Mesodermal cell (in vitro differentiated cells): ENCODE measurements around the gene NUAK1. TPM values are rescaled to one million over a fixed set of nuclear protein-coding genes. Genes with fewer than 3 reads are reported as not detected.
A peak's percentile ranks its signal among the peaks of the same experiment; 100 is the strongest.

Experiments
- H3K27ac ChIP-seq: 2 replicates; pipeline ENCODE4 v1.7.0; 2013; ENCODE audit warnings: mild to moderate bottlenecking, low read depth, low read length, moderate library complexity; ENCODE audit not compliant: severe bottlenecking
- H3K36me3 ChIP-seq: 2 replicates; pipeline ENCODE4 v1.7.1; 2013; ENCODE audit warnings: mild to moderate bottlenecking, low read length, moderate library complexity; ENCODE audit not compliant: control insufficient read depth, insufficient read depth
- H3K4me1 ChIP-seq: one replicate; pipeline ENCODE4 v1.7.1; 2013; ENCODE audit warnings: mild to moderate bottlenecking, low read length; ENCODE audit not compliant: insufficient read depth, control insufficient read depth, poor library complexity, severe bottlenecking
- H3K4me3 ChIP-seq: 2 replicates; pipeline ENCODE4 v1.7.0; 2013; ENCODE audit warnings: low read length, control low read depth, mild to moderate bottlenecking; ENCODE audit not compliant: insufficient read depth, poor library complexity, severe bottlenecking; ENCODE audit errors: extremely low read depth
- H3K9me3 ChIP-seq: 2 replicates; pipeline ENCODE4 v1.7.1; 2013; ENCODE audit warnings: mild to moderate bottlenecking, low read length, moderate library complexity; ENCODE audit not compliant: control insufficient read depth
- WGBS, 2 experiments: methylation state at CpG; one replicate each; pipeline ENCODE4 v1.1.5; 2013; ENCODE audit warnings: missing lambda C conversion rate in 2 of 2; ENCODE audit not compliant: insufficient coverage in 2 of 2; 5-methylcytosine and 5-hydroxymethylcytosine counted together
- polyA plus RNA-seq, 2 experiments: library from polyadenylated mRNA; stranded (reverse); fragments of 50-300 nt; gene quantifications; one replicate each; pipeline ENCODE4 v1.2.3, GENCODE V29; 2013

Gene NUAK1
- polyA plus RNA-seq (2013, experiment 1 of 2): 22.5 TPM
- polyA plus RNA-seq (2013, experiment 2 of 2): 20.5 TPM

- H3K27ac ChIP-seq: peak within 1 kb of the TSS; percentile 98
- H3K36me3 ChIP-seq: peaks cover 22% of the 10 kb centered on the region
- H3K4me3 ChIP-seq: peak within 1 kb of the TSS; percentile 89
- 0 to 1% methylated on average over 24 to 58 of the region's 106 CpGs for WGBS, 2 experiments
- H3K4me1 ChIP-seq: peaks cover 41% of the 10 kb centered on the region
- no peaks in the 10 kb centered on the region for H3K9me3 ChIP-seq
Observed at GRCh38 chr12:106138633-106139421, at the start of gene NUAK1. TSS of gene NUAK1 (minus strand) at chr12:106138954. CDS start at chr12:106138653, 301 bp downstream.

- Histone ChIP-seq H3K4me1 (no peaks in the 10 kb centered on the region), H3K27ac (no peak overlapping the region)
Observed at GRCh38 chr12:106188256-106188655, 49.5 kb upstream of the NUAK1 start.

GRCh38 chr12:106187842-106188241 is 49.1 kb upstream of the NUAK1 start:
- WGBS, 2 experiments: no CpG with 5 or more reads among the region's 1 CpG
- H3K27ac ChIP-seq: no peak overlapping the region

More at GRCh38 chr12:106188256-106188655, 49.5 kb upstream of the NUAK1 start:
- H3K4me3 ChIP-seq: no peak overlapping the region
- H3K36me3 ChIP-seq: no peaks in the 10 kb centered on the region
- WGBS, 2 experiments: 67 to 70% methylated on average over 4 to 7 of the region's 10 CpGs
- no peaks in the 10 kb centered on the region for H3K9me3 ChIP-seq

GRCh38 chr12:106187155-106187789 is 48.5 kb upstream of the NUAK1 start:
- Histone ChIP-seq H3K9me3 (no peaks in the 10 kb centered on the region), H3K4me3 (no peak overlapping the region)
- WGBS, 2 experiments: 51 to 67% methylated on average over 1 to 3 of the region's 6 CpGs

More at GRCh38 chr12:106187842-106188241, 49.1 kb upstream of the NUAK1 start:
- Histone ChIP-seq H3K4me1 (no peaks in the 10 kb centered on the region), H3K36me3 (no peaks in the 10 kb centered on the region), H3K9me3 (no peaks in the 10 kb centered on the region), H3K4me3 (no peak overlapping the region)

GRCh38 chr12:106183735-106184134 is 45.0 kb upstream of the NUAK1 start:
- no peaks in the 10 kb centered on the region for H3K4me1 ChIP-seq
- no peak overlapping the region for H3K4me3 ChIP-seq
- no peaks in the 10 kb centered on the region for H3K36me3 ChIP-seq
- H3K27ac ChIP-seq: no peak overlapping the region
- H3K9me3 ChIP-seq: no peaks in the 10 kb centered on the region
- 100% methylated on average over 2 of the region's 4 CpGs; no CpG with 5 or more reads in 1 of the 2 experiments for WGBS, 2 experiments

More at GRCh38 chr12:106187155-106187789, 48.5 kb upstream of the NUAK1 start:
- H3K36me3 ChIP-seq: no peaks in the 10 kb centered on the region
- H3K4me1 ChIP-seq: no peaks in the 10 kb centered on the region
- no peak overlapping the region for H3K27ac ChIP-seq

- no peaks in the 10 kb centered on the region for H3K4me1 ChIP-seq
- H3K4me3 ChIP-seq: no peak overlapping the region
- no peaks in the 10 kb centered on the region for H3K9me3 ChIP-seq
- WGBS, 2 experiments: 88% methylated on average over 1 of the region's 6 CpGs; no CpG with 5 or more reads in 1 of the 2 experiments
- no peak overlapping the region for H3K27ac ChIP-seq
- no peaks in the 10 kb centered on the region for H3K36me3 ChIP-seq
Observed at GRCh38 chr12:106181401-106182114, 42.8 kb upstream of the NUAK1 start.

GRCh38 chr12:106179086-106179485 is 40.3 kb upstream of the NUAK1 start:
- 76 to 79% methylated on average over 3 of the region's 3 CpGs for WGBS, 2 experiments
- peak overlapping the region; percentile 25 for H3K27ac ChIP-seq

GRCh38 chr12:106178562-106178961 is 39.8 kb upstream of the NUAK1 start:
- Histone ChIP-seq H3K9me3 (no peaks in the 10 kb centered on the region), H3K27ac (peak overlapping the region; percentile 25), H3K36me3 (no peaks in the 10 kb centered on the region), H3K4me3 (no peak overlapping the region), H3K4me1 (no peaks in the 10 kb centered on the region)
- WGBS, 2 experiments: 67 to 68% methylated on average over 4 of the region's 6 CpGs

More at GRCh38 chr12:106179086-106179485, 40.3 kb upstream of the NUAK1 start:
- Histone ChIP-seq H3K9me3 (no peaks in the 10 kb centered on the region), H3K4me1 (no peaks in the 10 kb centered on the region), H3K4me3 (no peak overlapping the region), H3K36me3 (no peaks in the 10 kb centered on the region)

- H3K9me3 ChIP-seq: no peaks in the 10 kb centered on the region
- H3K27ac ChIP-seq: no peak overlapping the region
- H3K4me1 ChIP-seq: no peaks in the 10 kb centered on the region
- WGBS, 2 experiments: 83 to 100% methylated on average over 1 to 2 of the region's 3 CpGs
- no peaks in the 10 kb centered on the region for H3K36me3 ChIP-seq
- H3K4me3 ChIP-seq: no peak overlapping the region
Observed at GRCh38 chr12:106176560-106176959, 37.8 kb upstream of the NUAK1 start.

- Histone ChIP-seq H3K9me3 (no peaks in the 10 kb centered on the region), H3K4me1 (no peaks in the 10 kb centered on the region), H3K4me3 (no peak overlapping the region), H3K27ac (no peak overlapping the region), H3K36me3 (no peaks in the 10 kb centered on the region)
- 98 to 100% methylated on average over 4 to 5 of the region's 5 CpGs for WGBS, 2 experiments
Observed at GRCh38 chr12:106174876-106175275, 36.1 kb upstream of the NUAK1 start.
